ENCODE results near the gene OR4D1. TPM values are rescaled to one million over a fixed set of nuclear protein-coding genes. Genes with fewer than 3 reads are reported as not detected.

OR4D1 gene
- total and polyA plus RNA-seq, 8 donors = 0.03 TPM; not detected in 7

GRCh38 chr17:58195518-58196123 is 47.4 kb downstream of the OR4D1 start:
- 78 to 81% (median 78%) methylated on average over 5 of the region's 5 CpGs for WGBS, 5 donors
- no peak overlapping the region for H3K4me3 ChIP-seq
- no peak for DNase-seq
- no peaks in the 10 kb centered on the region for H3K36me3 ChIP-seq
- no peak overlapping the region for H3K27ac ChIP-seq
- TF ChIP-seq, protein P1, sequence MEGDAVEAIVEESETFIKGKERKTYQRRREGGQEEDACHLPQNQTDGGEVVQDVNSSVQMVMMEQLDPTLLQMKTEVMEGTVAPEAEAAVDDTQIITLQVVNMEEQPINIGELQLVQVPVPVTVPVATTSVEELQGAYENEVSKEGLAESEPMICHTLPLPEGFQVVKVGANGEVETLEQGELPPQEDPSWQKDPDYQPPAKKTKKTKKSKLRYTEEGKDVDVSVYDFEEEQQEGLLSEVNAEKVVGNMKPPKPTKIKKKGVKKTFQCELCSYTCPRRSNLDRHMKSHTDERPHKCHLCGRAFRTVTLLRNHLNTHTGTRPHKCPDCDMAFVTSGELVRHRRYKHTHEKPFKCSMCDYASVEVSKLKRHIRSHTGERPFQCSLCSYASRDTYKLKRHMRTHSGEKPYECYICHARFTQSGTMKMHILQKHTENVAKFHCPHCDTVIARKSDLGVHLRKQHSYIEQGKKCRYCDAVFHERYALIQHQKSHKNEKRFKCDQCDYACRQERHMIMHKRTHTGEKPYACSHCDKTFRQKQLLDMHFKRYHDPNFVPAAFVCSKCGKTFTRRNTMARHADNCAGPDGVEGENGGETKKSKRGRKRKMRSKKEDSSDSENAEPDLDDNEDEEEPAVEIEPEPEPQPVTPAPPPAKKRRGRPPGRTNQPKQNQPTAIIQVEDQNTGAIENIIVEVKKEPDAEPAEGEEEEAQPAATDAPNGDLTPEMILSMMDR (IDR thresholded peaks at IDR 0.05) = no peak
- TF ChIP-seq POLR2A (IDR thresholded peaks at IDR 0.05) (no peak), EP300 (IDR thresholded peaks at IDR 0.05) (no peak), POLR2AphosphoS5 (IDR thresholded peaks at IDR 0.05) (no peak)
- intact Hi-C loops (cut with DNase I; ENCODE audit: low total_unique reads) = no loop called here
- H3K9me3 ChIP-seq = no peaks in the 10 kb centered on the region
- peaks cover 0 to 80% (median 18%) of the 10 kb centered on the region in 3 donors for H3K27me3 ChIP-seq
- peaks cover 0 to 5% (median 0%) of the 10 kb centered on the region in 4 donors for H3K4me1 ChIP-seq

DNA sequence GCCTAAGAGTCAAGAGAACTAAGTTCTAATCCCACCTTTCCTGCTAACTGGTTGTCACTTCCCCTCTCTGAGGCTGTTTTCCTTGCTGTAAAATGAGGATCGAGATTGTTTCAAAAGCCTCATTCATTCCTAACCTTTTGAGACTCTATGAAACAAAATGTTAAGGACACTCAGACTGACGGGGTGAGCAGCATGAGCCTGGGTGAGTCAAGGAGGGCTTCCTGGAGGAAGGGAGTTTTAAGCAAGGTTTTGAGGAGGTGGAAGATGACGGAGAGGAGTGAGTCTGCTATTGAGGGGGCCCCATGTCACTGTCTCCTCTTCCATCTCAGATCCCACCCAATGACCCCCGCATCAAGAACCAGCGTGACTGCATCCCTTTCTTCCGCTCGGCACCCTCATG is 48.4 kb downstream of the OR4D1 start:
- no peak for DNase-seq
- intact Hi-C loops (cut with DNase I; ENCODE audit: low total_unique reads) = no loop called here
- Histone ChIP-seq H3K27ac (no peak overlapping the region), H3K27me3 (peaks cover 0 to 70% (median 18%) of the 10 kb centered on the region in 3 donors), H3K4me1 (peaks cover 0 to 5% (median 0%) of the 10 kb centered on the region in 4 donors), H3K9me3 (no peaks in the 10 kb centered on the region), H3K36me3 (no peaks in the 10 kb centered on the region), H3K4me3 (no peak overlapping the region)
- TF ChIP-seq POLR2AphosphoS5 (IDR thresholded peaks at IDR 0.05) = no peak
- TF ChIP-seq, protein P1 (IDR thresholded peaks at IDR 0.05) = no peak
- no peak for TF ChIP-seq POLR2A (IDR thresholded peaks at IDR 0.05)
- TF ChIP-seq EP300 (IDR thresholded peaks at IDR 0.05) = no peak
- WGBS, 5 donors = 79 to 86% (median 82%) methylated on average over 7 of the region's 7 CpGs

GRCh38 chr17:58200024-58200633 is 51.9 kb downstream of the OR4D1 start:
- Histone ChIP-seq H3K4me3 (no peak overlapping the region), H3K9me3 (no peaks in the 10 kb centered on the region), H3K36me3 (peaks cover 0 to 10% (median 5%) of the 10 kb centered on the region in 4 donors), H3K4me1 (peaks cover 0 to 5% (median 0%) of the 10 kb centered on the region in 4 donors), H3K27me3 (peaks cover 0 to 41% (median 18%) of the 10 kb centered on the region in 3 donors), H3K27ac (no peak overlapping the region)
- intact Hi-C loops (cut with DNase I; ENCODE audit: low total_unique reads) = no loop called here
- TF ChIP-seq POLR2AphosphoS5 (IDR thresholded peaks at IDR 0.05) = no peak
- TF ChIP-seq, protein P1 (IDR thresholded peaks at IDR 0.05) = peak in 3 of 7 experiments; percentile 7 to 33 (median 30)
- WGBS, 5 donors = 32 to 45% (median 43%) methylated on average over 5 to 14 of the region's 14 CpGs
- DNase-seq = peak; percentile 46 to 62

GRCh38 chr17:58202859-58203258 is 54.7 kb downstream of the OR4D1 start:
- Histone ChIP-seq H3K4me3 (no peak overlapping the region), H3K9me3 (no peaks in the 10 kb centered on the region), H3K27ac (no peak overlapping the region), H3K27me3 (peaks cover 0 to 22% (median 12%) of the 10 kb centered on the region in 3 donors), H3K36me3 (peaks cover 0 to 37% (median 33%) of the 10 kb centered on the region in 4 donors), H3K4me1 (peaks cover 0 to 5% (median 0%) of the 10 kb centered on the region in 4 donors)
- no peak for DNase-seq
- intact Hi-C loops (cut with DNase I; ENCODE audit: low total_unique reads) = no loop called here
- TF ChIP-seq POLR2AphosphoS5 (IDR thresholded peaks at IDR 0.05) (no peak), EP300 (IDR thresholded peaks at IDR 0.05) (no peak), POLR2A (IDR thresholded peaks at IDR 0.05) (no peak)
- TF ChIP-seq, protein P1 (IDR thresholded peaks at IDR 0.05) = no peak
- WGBS, 5 donors = 81 to 90% (median 85%) methylated on average over 7 of the region's 7 CpGs
